HEK293 (cell line): ENCODE results near the gene ARHGAP25.

Experiments used
- ATF2 ChIP-seq: fragments of 450-650 bp; formaldehyde crosslinking; IDR thresholded peaks from 2 replicates; pipeline ENCODE4 v1.5.1; 2016; ENCODE audit warnings: missing biosample characterization, missing genetic modification characterization, low read depth
- CTCF ChIP-seq: fragments of 450-650 bp; formaldehyde crosslinking; IDR thresholded peaks from 2 replicates; pipeline ENCODE4 v1.5.1; 2016; ENCODE audit warnings: missing biosample characterization, missing genetic modification characterization
- GLI4 ChIP-seq: fragments of 450-650 bp; formaldehyde crosslinking; IDR thresholded peaks from 2 replicates; pipeline ENCODE4 v1.5.1; 2016; ENCODE audit warnings: missing biosample characterization, missing genetic modification characterization
- HOXD13 ChIP-seq: sonication (generic); formaldehyde crosslinking; IDR thresholded peaks from 2 replicates; pipeline ENCODE4 v1.8.0; 2022; ENCODE audit warnings: missing genetic modification reagents, borderline replicate concordance
- KLF8 ChIP-seq: fragments of 450-650 bp; formaldehyde crosslinking; IDR thresholded peaks from 2 replicates; pipeline ENCODE4 v1.5.1; 2016; ENCODE audit warnings: missing biosample characterization, missing genetic modification characterization
- KLF9 ChIP-seq: fragments of 450-650 bp; formaldehyde crosslinking; IDR thresholded peaks from 2 replicates; pipeline ENCODE4 v1.5.1; 2016; ENCODE audit warnings: missing biosample characterization, missing genetic modification characterization, low read depth
- OVOL3 ChIP-seq: fragments of 450-650 bp; formaldehyde crosslinking; IDR thresholded peaks from 2 replicates; pipeline ENCODE4 v1.5.1; 2016; ENCODE audit warnings: missing biosample characterization, missing genetic modification characterization
- SP2 ChIP-seq: fragments of 450-650 bp; formaldehyde crosslinking; IDR thresholded peaks from 2 replicates; pipeline ENCODE4 v1.5.1; 2016; ENCODE audit warnings: missing biosample characterization, missing genetic modification characterization
- SP3 ChIP-seq: fragments of 450-650 bp; formaldehyde crosslinking; IDR thresholded peaks from 2 replicates; pipeline ENCODE4 v1.5.1; 2016; ENCODE audit warnings: missing biosample characterization, missing genetic modification characterization
- TCF7L2 ChIP-seq: IDR thresholded peaks from 2 replicates; pipeline ENCODE4 v1.6.1; 2011; ENCODE audit warnings: low read depth, mild to moderate bottlenecking, inconsistent platforms, low read length, moderate library complexity, borderline replicate concordance
- ZBTB20 ChIP-seq: fragments of 450-650 bp; formaldehyde crosslinking; IDR thresholded peaks from 2 replicates; pipeline ENCODE4 v1.5.1; 2016; ENCODE audit warnings: missing biosample characterization, missing genetic modification characterization
- ZFP3 ChIP-seq: fragments of 450-650 bp; formaldehyde crosslinking; IDR thresholded peaks from 2 replicates; pipeline ENCODE4 v1.5.1; 2016; ENCODE audit warnings: low read depth, missing biosample characterization, missing genetic modification characterization
- ZNF146 ChIP-seq: fragments of 450-650 bp; formaldehyde crosslinking; IDR thresholded peaks from 2 replicates; pipeline ENCODE4 v1.5.1; 2016; ENCODE audit warnings: missing biosample characterization, missing genetic modification characterization
- ZNF214 ChIP-seq: fragments of 450-650 bp; formaldehyde crosslinking; IDR thresholded peaks from 2 replicates; pipeline ENCODE4 v1.5.1; 2017; ENCODE audit warnings: missing biosample characterization, mild to moderate bottlenecking, missing genetic modification characterization, borderline replicate concordance
- ZNF239 ChIP-seq: fragments of 450-650 bp; formaldehyde crosslinking; IDR thresholded peaks from 2 replicates; pipeline ENCODE4 v1.5.1; 2016; ENCODE audit warnings: missing biosample characterization, missing genetic modification characterization
- ZNF302 ChIP-seq: fragments of 450-650 bp; formaldehyde crosslinking; IDR thresholded peaks from 2 replicates; pipeline ENCODE4 v1.5.1; 2016; ENCODE audit warnings: missing biosample characterization, missing genetic modification characterization, low read depth
- ZNF324 ChIP-seq: fragments of 450-650 bp; formaldehyde crosslinking; IDR thresholded peaks from 2 replicates; pipeline ENCODE4 v1.5.1; 2016; ENCODE audit warnings: missing biosample characterization, missing genetic modification characterization
- ZNF350 ChIP-seq: fragments of 450-650 bp; formaldehyde crosslinking; IDR thresholded peaks from 2 replicates; pipeline ENCODE4 v1.5.0; 2017; ENCODE audit warnings: missing biosample characterization, mild to moderate bottlenecking, missing genetic modification characterization
- ZNF362 ChIP-seq: fragments of 450-650 bp; formaldehyde crosslinking; IDR thresholded peaks from 2 replicates; pipeline ENCODE4 v1.5.1; 2016; ENCODE audit warnings: missing biosample characterization, missing genetic modification characterization
- ZNF37A ChIP-seq: fragments of 450-650 bp; IDR thresholded peaks from 2 replicates; pipeline ENCODE4 v1.5.1; 2018; ENCODE audit warnings: missing biosample characterization, missing genetic modification characterization
- ZNF394 ChIP-seq: fragments of 450-650 bp; formaldehyde crosslinking; IDR thresholded peaks from 2 replicates; pipeline ENCODE4 v1.5.1; 2016; ENCODE audit warnings: missing biosample characterization, missing genetic modification characterization, mild to moderate bottlenecking, moderate library complexity, borderline replicate concordance
- ZNF48 ChIP-seq: fragments of 450-650 bp; formaldehyde crosslinking; IDR thresholded peaks from 2 replicates; pipeline ENCODE4 v1.5.1; 2016; ENCODE audit warnings: missing biosample characterization, missing genetic modification characterization
- ZNF518A ChIP-seq: fragments of 450-650 bp; formaldehyde crosslinking; conservative IDR thresholded peaks from 2 replicates; pipeline ENCODE4 v1.5.1; 2016; ENCODE audit warnings: low read depth, missing biosample characterization, missing genetic modification characterization
- ZNF660 ChIP-seq: fragments of 450-650 bp; IDR thresholded peaks from 2 replicates; pipeline ENCODE4 v1.5.1; 2018; ENCODE audit warnings: missing biosample characterization, mild to moderate bottlenecking, missing genetic modification characterization
- ZNF670 ChIP-seq: fragments of 450-650 bp; formaldehyde crosslinking; IDR thresholded peaks from 2 replicates; pipeline ENCODE4 v1.5.1; 2016; ENCODE audit warnings: missing biosample characterization, missing genetic modification characterization, low read depth
- ZNF76 ChIP-seq: fragments of 450-650 bp; formaldehyde crosslinking; IDR thresholded peaks from 2 replicates; pipeline ENCODE4; 2016; ENCODE audit warnings: low read depth, missing biosample characterization, missing genetic modification characterization, borderline replicate concordance
- ZNF776 ChIP-seq: fragments of 450-650 bp; formaldehyde crosslinking; IDR thresholded peaks from 2 replicates; pipeline ENCODE4 v1.5.0; 2017; ENCODE audit warnings: missing biosample characterization, missing genetic modification characterization, borderline replicate concordance
- ZNF785 ChIP-seq: fragments of 450-650 bp; formaldehyde crosslinking; IDR thresholded peaks from 2 replicates; pipeline ENCODE4 v1.5.1; 2016; ENCODE audit warnings: missing biosample characterization, missing genetic modification characterization
- ZNF792 ChIP-seq: fragments of 450-650 bp; formaldehyde crosslinking; IDR thresholded peaks from 2 replicates; pipeline ENCODE4 v1.5.1; 2016; ENCODE audit warnings: missing biosample characterization, missing genetic modification characterization
- ZXDB ChIP-seq: fragments of 450-650 bp; formaldehyde crosslinking; IDR thresholded peaks from 2 replicates; pipeline ENCODE4 v1.5.1; 2016; ENCODE audit warnings: missing biosample characterization, missing genetic modification characterization

ARHGAP25 gene

GRCh38 chr2:68828887-68829708 is 94.5 kb downstream of the ARHGAP25 start (continued):
- TF ChIP-seq ZNF239 (tag by site-specific recombination): no peak
- peak; percentile 71 for TF ChIP-seq ZXDB
- no peak for TF ChIP-seq ZNF37A (tag by site-specific recombination)
- TF ChIP-seq ATF2 (tag by site-specific recombination): no peak
- TF ChIP-seq ZNF785: no peak
- no peak for TF ChIP-seq ZNF362 (tag by site-specific recombination)
- peak; percentile 31; the same call in 1 of the 2 replicates for TF ChIP-seq ZNF394 (tag by site-specific recombination)
- peak; percentile 62; the same call in 1 of the 2 replicates for TF ChIP-seq HOXD13 (CRISPR knock-in tag)
- TF ChIP-seq ZNF776: no peak
- no peak for TF ChIP-seq ZBTB20
- TF ChIP-seq ZNF214: no peak
- no peak for TF ChIP-seq TCF7L2
- no peak for TF ChIP-seq KLF9 (tag by site-specific recombination)
- no peak for TF ChIP-seq ZFP3 (tag by site-specific recombination)
- 0 out of 2 replicates have a peak, but pooled peaks have one; percentile 34 for TF ChIP-seq ZNF518A (tag by site-specific recombination)
- no peak for TF ChIP-seq OVOL3
- TF ChIP-seq SP2 (tag by site-specific recombination): peak; percentile 52
- no peak for TF ChIP-seq ZNF302 (tag by site-specific recombination)
- TF ChIP-seq GLI4 (tag by site-specific recombination): no peak
- TF ChIP-seq ZNF48: no peak
- no peak for TF ChIP-seq ZNF324 (tag by site-specific recombination)
- no peak for TF ChIP-seq ZNF670
- TF ChIP-seq KLF8: 0 out of 2 replicates have a peak, but pooled peaks have one; percentile 35
- no peak for TF ChIP-seq ZNF350 (tag by site-specific recombination)
- TF ChIP-seq ZNF660 (tag by site-specific recombination): peak; percentile 73; the same call in 1 of the 2 replicates
- no peak; the same call in 1 of the 2 replicates for TF ChIP-seq ZNF792 (tag by site-specific recombination)
- no peak; the same call in 1 of the 2 replicates for TF ChIP-seq CTCF
- TF ChIP-seq ZNF146 (tag by site-specific recombination): no peak
- no peak; the same call in 1 of the 2 replicates for TF ChIP-seq ZNF76
- TF ChIP-seq SP3: no peak
